ENCODE measurements around the gene TMIGD2. TPM values are rescaled to one million over a fixed set of nuclear protein-coding genes. Genes with fewer than 3 reads are reported as not detected.

TMIGD2 gene
- total RNA-seq, 5 donors from 2014 or later (not counting 1 experiment from before 2014, with no cell fraction given): 13.5 to 44.0 (median 32.4) TPM

DNA sequence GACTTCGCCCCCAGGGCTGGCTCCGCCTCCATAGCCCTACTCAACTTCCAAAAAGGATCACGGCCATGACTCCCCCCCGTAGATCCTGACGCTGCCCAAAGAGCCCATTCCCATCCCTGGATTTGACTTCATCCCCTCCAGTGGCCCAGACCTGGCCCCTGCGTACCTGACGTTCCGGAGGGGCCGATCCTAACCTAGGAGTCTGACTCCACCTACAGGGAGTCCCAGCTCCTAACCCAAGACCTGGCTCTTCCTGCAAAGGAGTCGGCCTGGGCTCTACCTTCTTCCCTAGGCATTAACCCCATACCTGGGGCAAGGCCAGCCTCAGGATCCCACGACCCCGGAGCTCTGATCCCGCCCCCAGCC, 25.7 kb upstream of the TMIGD2 start:
- WGBS (ENCODE audit: insufficient coverage): 14% methylated on average over 13 of the region's 13 CpGs
- Mint-ChIP-seq H3K27ac (peak overlapping the region in 1 of 2 donors; percentile 72), H3K4me1 (peaks cover 25 to 30% (median 26%) of the 10 kb centered on the region in 3 donors), H3K4me3 (peak overlapping the region; percentile 68 to 87 (median 79)), H3K27me3 (peaks cover 0 to 4% of the 10 kb centered on the region in 2 donors), H3K9me3 (no peaks in the 10 kb centered on the region), H3K36me3 (no peaks in the 10 kb centered on the region)
- Histone ChIP-seq H3K9me3 (no peaks in the 10 kb centered on the region), H3K36me3 (ENCODE audit: control insufficient read depth in 2 of 2, extremely low read depth in 1 of 2, insufficient read depth in 1 of 2, low read length in 1 of 2) (no peaks in the 10 kb centered on the region), H3K27ac (ENCODE audit: low read length) (peak overlapping the region; percentile 23), H3K4me1 (ENCODE audit: control insufficient read depth in 1 of 2, extremely low read depth in 1 of 2, insufficient read depth in 2 of 2, low read length in 2 of 2) (peaks cover 3 to 31% of the 10 kb centered on the region in 2 experiments), H3K4me3 (ENCODE audit: control insufficient read depth in 1 of 2, extremely low read depth in 1 of 2, low read length in 1 of 2) (peak overlapping the region; percentile 52 to 62), H3K27me3 (replicated peaks in 1 of 2; ENCODE audit: control insufficient read depth in 2 of 2, extremely low read depth in 1 of 2, insufficient read depth in 2 of 2, low read length in 1 of 2) (peaks cover 0 to 14% of the 10 kb centered on the region in 2 experiments)
- peak; percentile 13 to 31 (median 15) for ATAC-seq (replicated peaks in 1 of 4)
- DNase-seq: no peak
- POLR2A ChIA-PET: interaction anchor here in 1 of 2 donors (1.3 kb wide), 1 partner anchor 15 kb away, joined by 13 read pairs; no protein-coding TSS in a partner anchor
- CTCF ChIA-PET: interaction anchor here in 1 of 2 donors (0.5 to 1.2 kb wide), 7 partner anchors 15 to 144 kb away, joined by 3 to 21 read pairs (median 3); partner anchors contain the start of genes CHAF1A, HDGFL2 and MPND

DNA sequence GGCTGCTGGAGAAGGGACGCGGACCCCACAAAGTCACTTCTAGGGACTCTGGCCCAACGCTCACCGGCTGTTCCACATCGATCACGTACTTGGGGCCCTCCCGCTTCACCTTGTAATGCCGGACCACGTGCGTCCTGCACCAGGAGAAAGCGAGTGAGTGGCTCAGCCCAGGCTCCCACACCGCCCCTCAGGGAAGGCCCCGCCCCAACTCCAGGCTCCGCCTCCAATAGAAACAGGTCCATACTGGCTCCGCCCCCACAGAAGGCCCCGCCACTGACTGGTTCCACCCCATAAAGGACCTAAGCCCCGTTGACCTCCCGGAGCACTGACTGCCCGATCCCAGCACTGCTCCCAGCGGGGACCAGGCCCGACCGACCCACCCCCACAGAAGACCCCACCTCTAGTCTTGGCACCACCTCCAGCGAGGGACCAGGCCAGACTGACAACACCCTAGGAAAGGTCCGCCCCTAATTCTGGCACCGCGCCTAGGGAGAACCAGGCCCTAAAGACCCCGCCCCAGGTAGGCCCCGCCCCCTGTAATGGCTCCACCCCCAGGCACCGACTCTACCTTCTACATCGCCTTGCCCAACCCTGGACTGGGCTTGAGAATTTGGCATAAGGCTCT, 25.2 kb upstream of the TMIGD2 start:
- ChIA-PET CTCF (interaction anchor here in 1 of 2 donors (0.5 to 1.2 kb wide), 4 partner anchors 16 to 144 kb away, joined by 3 to 21 read pairs (median 3); partner anchors contain the start of genes HDGFL2 and MPND), POLR2A (interaction anchor here in 1 of 2 donors (1.3 kb wide), 1 partner anchor 15 kb away, joined by 13 read pairs; no protein-coding TSS in a partner anchor)
- peak overlapping the region; percentile 52 to 62 for H3K4me3 ChIP-seq (ENCODE audit: control insufficient read depth in 1 of 2, extremely low read depth in 1 of 2, low read length in 1 of 2)
- H3K27me3 Mint-ChIP-seq: peaks cover 0 to 4% of the 10 kb centered on the region in 2 donors
- peaks cover 3 to 31% of the 10 kb centered on the region in 2 experiments for H3K4me1 ChIP-seq (ENCODE audit: control insufficient read depth in 1 of 2, extremely low read depth in 1 of 2, insufficient read depth in 2 of 2, low read length in 2 of 2)
- peak in 34 of 35 experiments; percentile 13 to 73 (median 55) for DNase-seq
- H3K9me3 ChIP-seq: no peaks in the 10 kb centered on the region
- H3K27ac Mint-ChIP-seq: peak overlapping the region in 1 of 2 donors; percentile 72
- H3K27ac ChIP-seq (ENCODE audit: low read length): no peak overlapping the region
- H3K36me3 ChIP-seq (ENCODE audit: control insufficient read depth in 2 of 2, extremely low read depth in 1 of 2, insufficient read depth in 1 of 2, low read length in 1 of 2): no peaks in the 10 kb centered on the region
- no peaks in the 10 kb centered on the region for H3K36me3 Mint-ChIP-seq
- WGBS (ENCODE audit: insufficient coverage): 6% methylated on average over 26 of the region's 30 CpGs
- peak overlapping the region; percentile 68 to 87 (median 79) for H3K4me3 Mint-ChIP-seq
- peak; percentile 10 to 31 (median 24) for ATAC-seq (replicated peaks in 1 of 4)
- peaks cover 25 to 30% (median 26%) of the 10 kb centered on the region in 3 donors for H3K4me1 Mint-ChIP-seq
- peaks cover 0 to 14% of the 10 kb centered on the region in 2 experiments for H3K27me3 ChIP-seq (replicated peaks in 1 of 2; ENCODE audit: control insufficient read depth in 2 of 2, extremely low read depth in 1 of 2, insufficient read depth in 2 of 2, low read length in 1 of 2)
- H3K9me3 Mint-ChIP-seq: no peaks in the 10 kb centered on the region

DNA sequence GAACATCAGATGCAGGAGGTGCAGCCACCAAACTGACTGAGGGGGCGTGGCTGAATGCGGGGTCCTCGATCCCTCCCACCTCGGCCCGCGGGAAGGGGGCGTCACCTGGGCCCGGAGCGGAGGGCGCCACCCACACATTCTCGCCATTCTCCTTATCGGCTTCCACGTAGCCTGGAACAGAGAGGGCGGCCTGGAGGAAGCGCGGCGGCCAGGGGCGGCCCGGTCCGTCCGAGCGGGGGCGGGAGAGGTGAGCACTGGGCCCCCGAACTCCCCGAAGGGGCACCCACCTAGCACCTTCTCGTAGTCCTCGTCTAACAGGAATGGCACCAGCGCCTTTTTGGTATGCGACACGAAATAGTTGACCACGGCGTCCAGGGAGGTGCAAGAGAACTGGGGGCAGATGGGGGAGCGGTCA, 24.7 kb upstream of the TMIGD2 start:
- no peaks in the 10 kb centered on the region for H3K36me3 Mint-ChIP-seq
- POLR2A ChIA-PET: no interaction called here
- no peak overlapping the region for H3K27ac ChIP-seq (ENCODE audit: low read length)

DNA sequence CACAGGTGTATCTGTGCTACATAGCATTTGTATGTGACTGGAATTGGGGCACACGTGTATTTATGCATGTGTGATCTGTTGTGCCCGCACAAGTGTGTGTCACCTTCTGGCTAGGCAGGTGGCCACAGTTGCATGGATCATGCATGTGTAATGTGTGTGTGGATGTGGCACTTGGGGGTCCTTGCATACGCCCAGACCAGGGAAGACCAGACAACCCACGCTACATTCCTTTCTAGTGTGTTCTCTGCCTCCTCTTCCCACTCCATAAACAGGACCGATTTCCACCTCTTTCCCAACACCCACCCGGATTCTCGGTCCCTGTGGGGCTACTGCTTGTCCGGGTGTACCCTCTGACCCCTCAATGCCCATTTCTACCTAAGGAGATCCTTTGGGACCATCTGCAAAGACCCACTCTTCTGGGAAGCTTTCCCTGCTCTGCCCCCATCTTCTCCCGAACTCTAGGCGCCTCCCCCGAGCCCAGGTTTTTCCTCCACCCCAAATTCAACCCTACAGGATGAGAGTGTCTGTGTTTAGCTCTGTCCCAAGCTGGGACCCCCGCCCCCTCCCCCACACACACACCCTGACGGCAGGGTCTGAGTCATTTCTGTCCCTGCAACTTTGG, 24.1 kb upstream of the TMIGD2 start:
- Mint-ChIP-seq H3K4me3 (peak overlapping the region; percentile 44 to 87 (median 59)), H3K27me3 (peaks cover 0 to 4% of the 10 kb centered on the region in 2 donors), H3K36me3 (no peaks in the 10 kb centered on the region), H3K9me3 (no peaks in the 10 kb centered on the region), H3K27ac (no peak overlapping the region), H3K4me1 (peaks cover 25 to 30% (median 26%) of the 10 kb centered on the region in 3 donors)
- Histone ChIP-seq H3K4me1 (ENCODE audit: control insufficient read depth in 1 of 2, extremely low read depth in 1 of 2, insufficient read depth in 2 of 2, low read length in 2 of 2) (peaks cover 3 to 31% of the 10 kb centered on the region in 2 experiments), H3K27me3 (replicated peaks in 1 of 2; ENCODE audit: control insufficient read depth in 2 of 2, extremely low read depth in 1 of 2, insufficient read depth in 2 of 2, low read length in 1 of 2) (peaks cover 0 to 14% of the 10 kb centered on the region in 2 experiments), H3K9me3 (no peaks in the 10 kb centered on the region), H3K36me3 (ENCODE audit: control insufficient read depth in 2 of 2, extremely low read depth in 1 of 2, insufficient read depth in 1 of 2, low read length in 1 of 2) (no peaks in the 10 kb centered on the region), H3K27ac (ENCODE audit: low read length) (no peak overlapping the region), H3K4me3 (ENCODE audit: control insufficient read depth in 1 of 2, extremely low read depth in 1 of 2, low read length in 1 of 2) (peak overlapping the region in 1 of 2 donors; percentile 62)
- ChIA-PET POLR2A (no interaction called here), CTCF (no interaction called here)
- 59% methylated on average over 7 of the region's 13 CpGs for WGBS (ENCODE audit: insufficient coverage)
- ATAC-seq (replicated peaks in 1 of 4) (no peak), DNase-seq (no peak)

More for the DNA sequence above, 24.7 kb upstream of the TMIGD2 start:
- WGBS (ENCODE audit: insufficient coverage): 4% methylated on average over 25 of the region's 33 CpGs
- peaks cover 3 to 31% of the 10 kb centered on the region in 2 experiments for H3K4me1 ChIP-seq (ENCODE audit: control insufficient read depth in 1 of 2, extremely low read depth in 1 of 2, insufficient read depth in 2 of 2, low read length in 2 of 2)
- ATAC-seq (replicated peaks in 1 of 4) (no peak), DNase-seq (peak in 5 of 35 experiments; percentile 19 to 34 (median 23))
- H3K36me3 ChIP-seq (ENCODE audit: control insufficient read depth in 2 of 2, extremely low read depth in 1 of 2, insufficient read depth in 1 of 2, low read length in 1 of 2): no peaks in the 10 kb centered on the region
- H3K27ac Mint-ChIP-seq: no peak overlapping the region
- H3K4me3 ChIP-seq (ENCODE audit: control insufficient read depth in 1 of 2, extremely low read depth in 1 of 2, low read length in 1 of 2): peak overlapping the region; percentile 25 to 62
- H3K4me1 Mint-ChIP-seq: peaks cover 25 to 30% (median 26%) of the 10 kb centered on the region in 3 donors
- H3K4me3 Mint-ChIP-seq: peak overlapping the region; percentile 68 to 87 (median 79)
- H3K27me3 ChIP-seq (replicated peaks in 1 of 2; ENCODE audit: control insufficient read depth in 2 of 2, extremely low read depth in 1 of 2, insufficient read depth in 2 of 2, low read length in 1 of 2): peaks cover 0 to 14% of the 10 kb centered on the region in 2 experiments
- CTCF ChIA-PET: no interaction called here
- no peaks in the 10 kb centered on the region for H3K9me3 ChIP-seq
- H3K9me3 Mint-ChIP-seq: no peaks in the 10 kb centered on the region
- peaks cover 0 to 4% of the 10 kb centered on the region in 2 donors for H3K27me3 Mint-ChIP-seq

DNA sequence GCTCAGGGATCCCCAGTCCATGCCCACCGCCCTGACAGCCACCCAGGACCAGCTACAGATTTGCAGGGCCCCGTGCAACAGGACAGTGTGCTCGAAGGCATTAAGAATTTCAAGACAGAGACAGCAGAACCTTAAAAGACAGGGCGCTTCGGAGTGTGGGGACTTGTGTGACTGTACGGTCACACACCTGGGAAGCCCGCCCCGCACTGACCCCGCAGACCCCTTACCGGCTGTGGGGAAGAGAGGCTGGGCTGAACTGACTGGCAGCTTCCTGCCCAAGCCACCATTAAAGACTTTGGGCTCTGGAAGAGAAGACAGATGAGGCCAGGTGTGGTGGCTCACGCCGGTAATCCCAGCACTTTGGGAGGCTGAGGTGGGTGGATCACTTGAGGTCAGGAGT, 22.0 kb upstream of the TMIGD2 start:
- H3K4me1 ChIP-seq (ENCODE audit: control insufficient read depth in 1 of 2, extremely low read depth in 1 of 2, insufficient read depth in 2 of 2, low read length in 2 of 2): peaks cover under 1 to 28% of the 10 kb centered on the region in 2 experiments
- Mint-ChIP-seq H3K9me3 (peaks cover 0 to 5% (median 0%) of the 10 kb centered on the region in 3 donors), H3K27me3 (peaks cover 0 to 4% of the 10 kb centered on the region in 2 donors), H3K27ac (no peak overlapping the region), H3K36me3 (no peaks in the 10 kb centered on the region), H3K4me1 (peaks cover 23 to 35% (median 25%) of the 10 kb centered on the region in 3 donors), H3K4me3 (peak overlapping the region in 2 of 3 donors; percentile 3 to 24)
- ATAC-seq (replicated peaks in 1 of 4) (no peak), DNase-seq (no peak)
- peaks cover 0 to 14% of the 10 kb centered on the region in 2 experiments for H3K27me3 ChIP-seq (replicated peaks in 1 of 2; ENCODE audit: control insufficient read depth in 2 of 2, extremely low read depth in 1 of 2, insufficient read depth in 2 of 2, low read length in 1 of 2)
- H3K27ac ChIP-seq (ENCODE audit: low read length): no peak overlapping the region
- 92% methylated on average over 6 of the region's 12 CpGs for WGBS (ENCODE audit: insufficient coverage)
- H3K4me3 ChIP-seq (ENCODE audit: control insufficient read depth in 1 of 2, extremely low read depth in 1 of 2, low read length in 1 of 2): no peak overlapping the region
- H3K9me3 ChIP-seq: no peaks in the 10 kb centered on the region
- CTCF ChIA-PET: no interaction called here
- POLR2A ChIA-PET: interaction anchor here in 1 of 2 donors (0.5 kb wide), 1 partner anchor 35 kb away, joined by 9 read pairs; no protein-coding TSS in a partner anchor
- H3K36me3 ChIP-seq (ENCODE audit: control insufficient read depth in 2 of 2, extremely low read depth in 1 of 2, insufficient read depth in 1 of 2, low read length in 1 of 2): no peaks in the 10 kb centered on the region

DNA sequence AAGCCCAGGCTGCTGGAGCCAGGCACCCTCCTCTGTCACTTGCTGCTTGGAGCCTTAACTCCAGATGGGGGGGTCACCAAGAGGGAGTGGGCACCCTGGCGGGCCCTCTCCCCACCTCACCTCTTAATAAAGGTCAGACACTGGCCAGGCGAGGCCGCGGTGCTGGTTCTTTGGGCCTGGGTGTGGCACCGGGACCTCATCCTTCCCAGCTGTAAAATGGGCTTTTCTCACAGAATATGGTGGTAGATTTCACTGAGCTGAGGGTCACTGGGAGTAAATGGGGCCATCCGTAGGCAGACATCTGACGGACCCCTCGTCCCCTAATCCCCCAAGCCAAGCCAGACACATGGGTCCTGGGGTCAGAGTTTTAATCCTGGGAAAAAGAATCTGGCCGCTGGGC, 21.5 kb upstream of the TMIGD2 start:
- DNase-seq: no peak
- H3K27ac ChIP-seq (ENCODE audit: low read length): no peak overlapping the region
- H3K36me3 ChIP-seq (ENCODE audit: control insufficient read depth in 2 of 2, extremely low read depth in 1 of 2, insufficient read depth in 1 of 2, low read length in 1 of 2): no peaks in the 10 kb centered on the region
- CTCF ChIA-PET: no interaction called here
- H3K27ac Mint-ChIP-seq: no peak overlapping the region
- no peaks in the 10 kb centered on the region for H3K36me3 Mint-ChIP-seq
- H3K9me3 ChIP-seq: no peaks in the 10 kb centered on the region
- peaks cover 0 to 23% of the 10 kb centered on the region in 2 experiments for H3K4me1 ChIP-seq (ENCODE audit: control insufficient read depth in 1 of 2, extremely low read depth in 1 of 2, insufficient read depth in 2 of 2, low read length in 2 of 2)
- peaks cover 20 to 34% (median 23%) of the 10 kb centered on the region in 3 donors for H3K4me1 Mint-ChIP-seq
- H3K4me3 Mint-ChIP-seq: no peak overlapping the region
- 96% methylated on average over 4 of the region's 9 CpGs for WGBS (ENCODE audit: insufficient coverage)
- H3K27me3 Mint-ChIP-seq: peaks cover 0 to 4% of the 10 kb centered on the region in 2 donors
- POLR2A ChIA-PET: no interaction called here
- peaks cover 0 to 14% of the 10 kb centered on the region in 2 experiments for H3K27me3 ChIP-seq (replicated peaks in 1 of 2; ENCODE audit: control insufficient read depth in 2 of 2, extremely low read depth in 1 of 2, insufficient read depth in 2 of 2, low read length in 1 of 2)
- H3K4me3 ChIP-seq (ENCODE audit: control insufficient read depth in 1 of 2, extremely low read depth in 1 of 2, low read length in 1 of 2): no peak overlapping the region
- peaks cover 0 to 9% (median 0%) of the 10 kb centered on the region in 3 donors for H3K9me3 Mint-ChIP-seq
- ATAC-seq (replicated peaks in 1 of 4): no peak

All from T-cell (primary cell).